HCT116 (cell line): Measurements from ENCODE around the gene SDK2. TPM values are rescaled to one million over a fixed set of nuclear protein-coding genes. Genes with fewer than 3 reads are reported as not detected.

Source experiments
- ATAC-seq: fragments of 200-7000 bp; cut with Tn5 transposase; 2 replicates; pipeline ENCODE4 v1.9.1; 2020; ENCODE audit warnings: mild to moderate bottlenecking, moderate library complexity
- BruUV-seq: library from RNA; stranded (reverse); fragments of 400-500 nt; replicated peaks from 2 replicates; lab custom pipeline; 2021; lab: Mats Ljungman, UMichigan
- CTCF ChIA-PET: fragments of 300-600 bp; sonication (Branson Sonifier 250); formaldehyde crosslinking; loops from one replicate; lab custom pipeline; 2021; ENCODE audit warnings: antibody characterized with exemption; lab: Charles Lee
- POLR2A ChIA-PET: fragments of 300-600, 350-600 bp; sonication (Branson Sonifier 250); formaldehyde crosslinking; loops from one replicate; lab custom pipeline; 2021; ENCODE audit warnings: antibody characterized with exemption; lab: Charles Lee
- RAD21 ChIA-PET, 2 experiments: fragments of 300-600 bp; sonication (Branson Sonifier 250); formaldehyde crosslinking; loops; one replicate each; lab custom pipeline; 2023; ENCODE audit warnings: low total read pairs in 2 of 2; ENCODE audit not compliant: uncharacterized antibody in 2 of 2, unreplicated experiment in 2 of 2, low non-redundant PET in 1 of 2; lab: Charles Lee
- DNase-seq: peaks from one replicate; pipeline ENCODE4 v3.0.0-alpha.2; 2010; ENCODE audit warnings: low read depth, low spot score
- H2AFZ ChIP-seq: fragments of 200-600 bp; shearing (Covaris generic), sonication (generic); 2 replicates; pipeline ENCODE4 v1.6.1; 2017; ENCODE audit warnings: low read depth, mixed run types, mixed read lengths, antibody characterized with exemption, low read length; ENCODE audit not compliant: poor library complexity, severe bottlenecking
- H3K27ac ChIP-seq: 2 replicates; pipeline ENCODE4 v1.5.1; 2012; ENCODE audit warnings: low read depth, low read length
- H3K27me3 ChIP-seq: fragments of 200-600 bp; sonication (generic); 2 replicates; pipeline ENCODE4 v1.6.1; 2016; ENCODE audit warnings: mixed run types, low read length, mixed read lengths; ENCODE audit not compliant: insufficient read depth
- H3K36me3 ChIP-seq, 2 experiments: fragments of 200-500 bp in 1 of 2; fragments of 200-600 bp in 1 of 2; sonication (Bioruptor generic) in 1 of 2; sonication (generic) in 1 of 2; 2 replicates each; pipeline versions ENCODE4 v1.5.1 to v1.6.1; 2014 to 2016; ENCODE audit warnings: low read length in 2 of 2, inconsistent platforms in 1 of 2, mixed read lengths in 1 of 2, mixed run types in 1 of 2; ENCODE audit not compliant: insufficient read depth in 2 of 2, control insufficient read depth in 1 of 2
- H3K4me1 ChIP-seq, 2 experiments: fragments of 200-600 bp in 1 of 2; sonication (generic) in 1 of 2; 2 replicates each; pipeline versions ENCODE4 v1.5.1 to v1.6.1; 2012 to 2017; ENCODE audit warnings: low read length in 2 of 2, inconsistent platforms in 1 of 2, mild to moderate bottlenecking in 1 of 2, mixed read lengths in 1 of 2, mixed run types in 1 of 2, moderate library complexity in 1 of 2; ENCODE audit not compliant: insufficient read depth in 2 of 2, control insufficient read depth in 1 of 2
- H3K4me2 ChIP-seq: fragments of 200-600 bp; sonication (generic); 2 replicates; pipeline ENCODE4 v1.6.1; 2017; ENCODE audit warnings: mixed run types, low read length, mixed read lengths
- H3K4me3 ChIP-seq, 2 experiments: fragments of 200-600 bp in 1 of 2; sonication (generic) in 1 of 2; replicated peaks in 1 of 2; 2 replicates each; pipeline ENCODE4 v1.5.1; 2011 to 2016; ENCODE audit warnings: low read length in 2 of 2, control low read depth in 1 of 2, low read depth in 1 of 2, mild to moderate bottlenecking in 1 of 2, mixed read lengths in 1 of 2, mixed run types in 1 of 2
- H3K79me2 ChIP-seq: fragments of 200-600 bp; sonication (generic); 2 replicates; pipeline ENCODE4 v1.6.1; 2017; ENCODE audit warnings: mild to moderate bottlenecking, mixed run types, low read length, moderate library complexity, mixed read lengths; ENCODE audit not compliant: insufficient read depth
- H3K9ac ChIP-seq: fragments of 200-600 bp; sonication (generic); 2 replicates; pipeline ENCODE4 v1.6.1; 2016; ENCODE audit warnings: low read length, mixed read lengths
- H3K9me2 ChIP-seq: fragments of 200-600 bp; sonication (generic), shearing (Covaris generic); 2 replicates; pipeline ENCODE4 v1.6.1; 2017; ENCODE audit warnings: mixed run types, mild to moderate bottlenecking, moderate library complexity; ENCODE audit not compliant: insufficient read depth
- H3K9me3 ChIP-seq, 2 experiments: fragments of 200-500 bp in 1 of 2; fragments of 200-600 bp in 1 of 2; sonication (Bioruptor generic) in 1 of 2; sonication (generic) in 1 of 2; 2 replicates each; pipeline ENCODE4 v1.6.1; 2014 to 2017; ENCODE audit warnings: low read length in 2 of 2, mixed read lengths in 2 of 2, inconsistent platforms in 1 of 2, low read depth in 1 of 2, mild to moderate bottlenecking in 1 of 2, mixed run types in 1 of 2, moderate library complexity in 1 of 2; ENCODE audit not compliant: control insufficient read depth in 1 of 2, insufficient read depth in 1 of 2
- H4K20me1 ChIP-seq: fragments of 200-600 bp; sonication (generic), shearing (Covaris generic); 2 replicates; pipeline ENCODE4 v1.6.1; 2017; ENCODE audit warnings: mixed run types, mild to moderate bottlenecking, moderate library complexity; ENCODE audit not compliant: insufficient read depth
- EGR1 ChIP-seq: IDR thresholded peaks from 2 replicates; pipeline ENCODE4 v1.6.1; 2012; ENCODE audit warnings: low read depth
- EZH2phosphoT487 ChIP-seq: fragments of 200-600 bp; IDR thresholded peaks from 2 replicates; pipeline ENCODE4 v1.6.1; 2018; ENCODE audit warnings: antibody characterized with exemption, borderline replicate concordance
- FOSL1 ChIP-seq: IDR thresholded peaks from 2 replicates; pipeline ENCODE4 v1.6.1; 2012; ENCODE audit warnings: low read depth
- POLR2A ChIP-seq: IDR thresholded peaks from 2 replicates; pipeline ENCODE4 v1.7.0; 2011; ENCODE audit warnings: borderline replicate concordance; ENCODE audit not compliant: insufficient read depth, insufficient read length; ENCODE audit errors: extremely low read depth
- RAD21 ChIP-seq: IDR thresholded peaks from 2 replicates; pipeline ENCODE4 v1.6.1; 2012; ENCODE audit warnings: low read depth, mild to moderate bottlenecking
- REST ChIP-seq: IDR thresholded peaks from 2 replicates; pipeline ENCODE4 v1.6.1; 2012; ENCODE audit warnings: low read depth
- TCF7L2 ChIP-seq: IDR thresholded peaks from 2 replicates; pipeline ENCODE4 v1.7.0; 2011; ENCODE audit warnings: borderline replicate concordance, inconsistent platforms; ENCODE audit not compliant: insufficient read depth, insufficient read length; ENCODE audit errors: extremely low read depth
- ZBTB33 ChIP-seq: IDR thresholded peaks from 2 replicates; pipeline ENCODE4 v1.6.1; 2011; ENCODE audit warnings: mild to moderate bottlenecking, low read length, moderate library complexity; ENCODE audit not compliant: insufficient replicate concordance; ENCODE audit errors: extremely low read depth
- ZNF274 ChIP-seq: fragments of 200-500 bp; sonication (Bioruptor generic); IDR thresholded peaks from 2 replicates; pipeline ENCODE4 v1.6.1; 2014; ENCODE audit warnings: mild to moderate bottlenecking, low read depth, low read length, inconsistent platforms
- intact Hi-C: fragments of 100-400 bp; cut with micrococcal nuclease; formaldehyde crosslinking; loops from 2 replicates; pipeline ENCODE4 v1.10.0; 2022
- total RNA-seq: library from RNA; stranded (reverse); gene quantifications from one replicate; pipeline ENCODE4 v1.2.1, GENCODE V29; 2021; ENCODE audit not compliant: unreplicated experiment

Gene SDK2
- total RNA-seq, 1 experiment from 2014 or later: 0.10 TPM

- TF ChIP-seq ZBTB33: no peak
- no peak for TF ChIP-seq EZH2phosphoT487
- no peak for TF ChIP-seq POLR2A
- no peak for TF ChIP-seq TCF7L2
- no peak for TF ChIP-seq ZNF274
- TF ChIP-seq EGR1: no peak
- no peak for TF ChIP-seq RAD21
- TF ChIP-seq REST: no peak
- no peak for TF ChIP-seq FOSL1
- H3K9ac ChIP-seq: no peak overlapping the region
- H3K4me2 ChIP-seq: no peak overlapping the region
- no peak overlapping the region for H2AFZ ChIP-seq
- no peaks in the 10 kb centered on the region for H3K9me3 ChIP-seq
- H3K27ac ChIP-seq: no peak overlapping the region
- 0 out of 4 replicates have a peak, but pooled peaks cover 0 to 3% of the 10 kb centered on the region in 2 experiments for H3K4me1 ChIP-seq
- intact Hi-C loops: no loop called here
- no peaks in the 10 kb centered on the region for H3K36me3 ChIP-seq
- no TSS peak for BruUV-seq
- RAD21 ChIA-PET: interaction anchor here in 1 of 2 experiments (0.6 kb wide), 1 partner anchor 306 kb away, joined by 3 read pairs; no protein-coding TSS in a partner anchor
- ATAC-seq (no peak), DNase-seq (no peak)
- H3K4me3 ChIP-seq: no peak overlapping the region
- POLR2A ChIA-PET: no interaction called here
- H3K9me2 ChIP-seq: no peaks in the 10 kb centered on the region
- CTCF ChIA-PET: no interaction called here
- H3K27me3 ChIP-seq: peaks cover 14% of the 10 kb centered on the region; the same call in 1 of the 2 replicates
- H3K79me2 ChIP-seq: no peaks in the 10 kb centered on the region
- no peaks in the 10 kb centered on the region for H4K20me1 ChIP-seq
Observed at GRCh38 chr17:73616873-73617404, 27.3 kb downstream of the SDK2 start.
